Measurements from ENCODE around the gene SLC44A1.

Gene SLC44A1

DNA sequence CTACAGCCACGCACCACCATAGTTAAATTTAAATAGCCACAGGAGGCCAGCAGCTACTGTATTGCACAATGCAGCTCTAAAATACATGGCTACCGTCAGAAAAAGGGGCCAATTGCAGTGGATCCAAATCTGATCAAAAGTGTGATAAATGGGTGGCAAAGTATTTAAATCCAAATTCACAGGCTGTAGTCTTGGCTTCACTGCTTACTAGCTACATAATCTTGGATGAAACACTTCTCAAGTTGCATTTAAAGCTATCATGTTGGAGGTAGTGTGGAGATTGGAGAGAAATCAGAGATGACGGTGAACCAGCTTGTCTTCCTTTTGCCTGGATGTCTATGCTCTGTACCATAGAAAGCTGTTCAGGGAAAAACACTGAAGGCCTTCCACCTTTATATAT lies 24.0 kb upstream of the SLC44A1 start:
- H3K4me3 ChIP-seq (ENCODE audit: low read depth, low read length) = no peak overlapping the region
- no peak for DNase-seq (ENCODE audit: low read depth)

DNA sequence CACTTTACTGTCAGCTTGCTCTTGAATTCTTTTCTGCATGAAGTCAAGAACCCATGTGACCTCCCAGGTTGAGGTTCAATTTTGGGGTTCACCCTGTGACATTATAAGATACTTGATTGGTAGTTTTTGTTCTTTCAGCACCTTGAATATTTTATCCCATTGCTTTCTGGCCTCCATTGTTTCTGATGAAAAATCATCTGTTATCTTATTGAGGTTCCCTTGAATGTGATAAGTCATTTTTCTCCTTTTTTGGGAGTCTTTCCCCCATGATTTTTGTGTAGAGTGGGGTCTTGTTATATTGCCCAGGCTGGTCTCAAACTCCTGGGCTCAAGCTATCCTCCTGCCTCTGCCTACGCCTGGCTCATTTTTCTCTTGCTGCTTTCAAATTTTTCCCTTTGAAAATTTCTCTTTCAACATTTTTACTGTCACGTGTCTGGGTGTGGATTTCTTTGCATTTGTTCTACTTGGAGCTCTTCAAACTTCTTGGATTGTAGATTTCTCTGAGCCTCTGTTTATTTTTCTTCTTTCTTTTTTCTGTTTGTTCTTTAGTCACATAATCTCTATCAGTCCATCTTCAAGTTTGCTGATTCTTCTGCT lies 20.8 kb upstream of the SLC44A1 start:
- H3K4me3 ChIP-seq (ENCODE audit: low read depth, low read length) = no peak overlapping the region
- DNase-seq (ENCODE audit: low read depth) = no peak
- TF ChIP-seq, protein P1, sequence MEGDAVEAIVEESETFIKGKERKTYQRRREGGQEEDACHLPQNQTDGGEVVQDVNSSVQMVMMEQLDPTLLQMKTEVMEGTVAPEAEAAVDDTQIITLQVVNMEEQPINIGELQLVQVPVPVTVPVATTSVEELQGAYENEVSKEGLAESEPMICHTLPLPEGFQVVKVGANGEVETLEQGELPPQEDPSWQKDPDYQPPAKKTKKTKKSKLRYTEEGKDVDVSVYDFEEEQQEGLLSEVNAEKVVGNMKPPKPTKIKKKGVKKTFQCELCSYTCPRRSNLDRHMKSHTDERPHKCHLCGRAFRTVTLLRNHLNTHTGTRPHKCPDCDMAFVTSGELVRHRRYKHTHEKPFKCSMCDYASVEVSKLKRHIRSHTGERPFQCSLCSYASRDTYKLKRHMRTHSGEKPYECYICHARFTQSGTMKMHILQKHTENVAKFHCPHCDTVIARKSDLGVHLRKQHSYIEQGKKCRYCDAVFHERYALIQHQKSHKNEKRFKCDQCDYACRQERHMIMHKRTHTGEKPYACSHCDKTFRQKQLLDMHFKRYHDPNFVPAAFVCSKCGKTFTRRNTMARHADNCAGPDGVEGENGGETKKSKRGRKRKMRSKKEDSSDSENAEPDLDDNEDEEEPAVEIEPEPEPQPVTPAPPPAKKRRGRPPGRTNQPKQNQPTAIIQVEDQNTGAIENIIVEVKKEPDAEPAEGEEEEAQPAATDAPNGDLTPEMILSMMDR (IDR thresholded peaks at IDR 0.05; ENCODE audit: low read depth, low read length) = no peak
- TF ChIP-seq POLR2A (IDR thresholded peaks at IDR 0.05; ENCODE audit: extremely low read depth, insufficient read length) = no peak
- no peak for TF ChIP-seq MYC (IDR thresholded peaks at IDR 0.05; ENCODE audit: low read depth, low read length)
- TF ChIP-seq, protein P2, sequence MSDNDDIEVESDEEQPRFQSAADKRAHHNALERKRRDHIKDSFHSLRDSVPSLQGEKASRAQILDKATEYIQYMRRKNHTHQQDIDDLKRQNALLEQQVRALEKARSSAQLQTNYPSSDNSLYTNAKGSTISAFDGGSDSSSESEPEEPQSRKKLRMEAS (IDR thresholded peaks at IDR 0.05; ENCODE audit: low read depth, low read length) = no peak

More for the DNA sequence above, 24.0 kb upstream of the SLC44A1 start:
- TF ChIP-seq, protein P1 (IDR thresholded peaks at IDR 0.05; ENCODE audit: low read depth, low read length) = no peak
- no peak for TF ChIP-seq MYC (IDR thresholded peaks at IDR 0.05; ENCODE audit: low read depth, low read length)
- TF ChIP-seq POLR2A (IDR thresholded peaks at IDR 0.05; ENCODE audit: extremely low read depth, insufficient read length) = no peak
- TF ChIP-seq, protein P2 (IDR thresholded peaks at IDR 0.05; ENCODE audit: low read depth, low read length) = no peak

DNA sequence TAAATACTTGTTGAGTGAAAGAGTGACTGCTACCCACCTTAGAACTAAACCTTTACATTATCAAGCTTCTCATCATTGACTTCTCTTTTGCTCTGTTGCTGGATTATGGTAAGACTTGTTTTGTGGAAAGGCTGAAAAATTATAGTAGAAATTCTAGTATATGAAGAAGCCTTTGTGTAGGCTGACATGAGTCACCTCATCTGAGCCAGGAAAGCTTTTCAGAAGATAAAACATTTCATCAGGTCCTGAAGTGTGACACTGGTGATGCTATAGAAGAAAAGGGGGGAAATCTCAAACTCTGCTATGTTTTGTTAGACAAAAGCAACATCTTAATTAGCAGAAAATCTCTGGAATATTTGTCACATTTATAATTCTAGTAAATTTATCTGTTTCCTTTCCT lies 18.4 kb upstream of the SLC44A1 start:
- TF ChIP-seq, protein P1 (IDR thresholded peaks at IDR 0.05; ENCODE audit: low read depth, low read length) = no peak
- TF ChIP-seq POLR2A (IDR thresholded peaks at IDR 0.05; ENCODE audit: extremely low read depth, insufficient read length) (no peak), MYC (IDR thresholded peaks at IDR 0.05; ENCODE audit: low read depth, low read length) (no peak)
- TF ChIP-seq, protein P2 (IDR thresholded peaks at IDR 0.05; ENCODE audit: low read depth, low read length) = no peak
- no peak for DNase-seq (ENCODE audit: low read depth)
- H3K4me3 ChIP-seq (ENCODE audit: low read depth, low read length) = no peak overlapping the region

DNA sequence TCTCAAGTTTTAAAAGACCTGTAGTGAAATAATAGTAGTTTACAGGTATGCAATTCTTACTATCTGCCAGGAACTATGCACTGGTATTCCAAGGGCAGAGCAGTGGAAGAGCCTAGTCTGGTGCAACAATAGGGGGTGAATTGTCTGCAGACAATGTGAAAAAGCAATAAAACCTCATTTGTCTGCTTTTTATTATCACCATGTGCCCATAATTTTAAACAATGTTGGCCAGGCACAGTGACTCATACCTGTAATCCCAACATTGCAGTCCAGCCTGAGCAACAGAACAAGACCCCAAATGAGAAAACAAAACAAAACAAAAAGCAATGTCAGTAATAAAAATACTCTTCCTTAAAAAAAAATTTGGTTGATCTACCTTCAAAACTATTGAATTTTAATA lies 12.2 kb upstream of the SLC44A1 start:
- TF ChIP-seq MYC (IDR thresholded peaks at IDR 0.05; ENCODE audit: low read depth, low read length) (no peak), POLR2A (IDR thresholded peaks at IDR 0.05; ENCODE audit: extremely low read depth, insufficient read length) (no peak)
- TF ChIP-seq, protein P2 (IDR thresholded peaks at IDR 0.05; ENCODE audit: low read depth, low read length) = no peak
- TF ChIP-seq, protein P1 (IDR thresholded peaks at IDR 0.05; ENCODE audit: low read depth, low read length) = no peak
- no peak for DNase-seq (ENCODE audit: low read depth)
- H3K4me3 ChIP-seq (ENCODE audit: low read depth, low read length) = no peak overlapping the region

DNA sequence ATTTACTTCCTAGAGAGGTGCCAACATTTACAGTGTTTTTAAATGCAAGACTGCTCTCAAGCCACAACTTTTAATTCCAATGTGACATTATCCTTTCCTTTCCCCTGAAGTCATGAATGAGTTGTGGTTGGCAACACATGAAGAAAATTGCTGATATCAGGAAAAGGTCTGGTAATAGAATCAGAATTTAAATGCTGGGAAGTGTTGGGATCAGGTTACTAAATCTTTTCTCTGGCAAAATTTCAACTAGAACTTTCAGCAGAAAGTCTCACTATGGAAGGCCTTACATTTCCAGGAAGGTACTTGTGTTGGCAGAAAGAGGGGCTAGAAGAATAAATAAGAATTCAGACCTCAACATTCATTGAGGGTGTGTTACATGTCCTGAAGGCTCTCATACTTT lies 10.6 kb upstream of the SLC44A1 start:
- TF ChIP-seq, protein P1 (IDR thresholded peaks at IDR 0.05; ENCODE audit: low read depth, low read length) = no peak
- TF ChIP-seq, protein P2 (IDR thresholded peaks at IDR 0.05; ENCODE audit: low read depth, low read length) = no peak
- TF ChIP-seq POLR2A (IDR thresholded peaks at IDR 0.05; ENCODE audit: extremely low read depth, insufficient read length) = no peak
- no peak for TF ChIP-seq MYC (IDR thresholded peaks at IDR 0.05; ENCODE audit: low read depth, low read length)
- DNase-seq (ENCODE audit: low read depth) = no peak
- no peak overlapping the region for H3K4me3 ChIP-seq (ENCODE audit: low read depth, low read length)

Measured in NB4 (cell line).